Hepatocyte (in vitro differentiated cells): ENCODE measurements around the gene EXOC4. TPM values are rescaled to one million over a fixed set of nuclear protein-coding genes. Genes with fewer than 3 reads are reported as not detected.

Experiments
- DNase-seq: peaks from one replicate; pipeline ENCODE4 v3.0.0-alpha.2; 2016; ENCODE audit warnings: low spot score
- H2AFZ ChIP-seq: fragments of 200-600 bp; sonication (generic); 2 replicates; pipeline ENCODE4 v1.6.0; 2016; ENCODE audit warnings: antibody characterized with exemption, mild to moderate bottlenecking
- H3K27ac ChIP-seq: fragments of 200-600 bp; sonication (generic); 2 replicates; pipeline ENCODE4 v1.5.1; 2016; ENCODE audit warnings: mild to moderate bottlenecking
- H3K27me3 ChIP-seq: fragments of 200-600 bp; sonication (generic); 2 replicates; pipeline ENCODE4 v1.6.1; 2016
- H3K36me3 ChIP-seq: fragments of 200-600 bp; sonication (generic); replicated peaks from 2 replicates; pipeline ENCODE4 v1.5.1; 2016; ENCODE audit warnings: low read depth; ENCODE audit not compliant: insufficient read depth
- H3K4me1 ChIP-seq: fragments of 200-600 bp; sonication (generic); 2 replicates; pipeline ENCODE4 v1.5.1; 2016; ENCODE audit warnings: mild to moderate bottlenecking, moderate library complexity; ENCODE audit not compliant: insufficient read depth
- H3K4me2 ChIP-seq: fragments of 200-600 bp; sonication (generic); 2 replicates; pipeline ENCODE4 v1.6.0; 2016
- H3K4me3 ChIP-seq: fragments of 200-600 bp; sonication (generic); 2 replicates; pipeline ENCODE4 v1.5.1; 2016; ENCODE audit warnings: mild to moderate bottlenecking
- H3K79me2 ChIP-seq: fragments of 200-600 bp; sonication (generic); 2 replicates; pipeline ENCODE4 v1.6.0; 2017; ENCODE audit warnings: mild to moderate bottlenecking
- H3K9me2 ChIP-seq: fragments of 200-600 bp; sonication (generic); replicated peaks from 2 replicates; pipeline ENCODE4 v1.6.0; 2017; ENCODE audit warnings: mild to moderate bottlenecking; ENCODE audit not compliant: insufficient read depth
- H3K9me3 ChIP-seq: fragments of 200-600 bp; sonication (generic); 2 replicates; pipeline ENCODE4 v1.5.1; 2016; ENCODE audit warnings: low read depth, mild to moderate bottlenecking
- H4K20me1 ChIP-seq: fragments of 200-600 bp; sonication (generic); 2 replicates; pipeline ENCODE4 v1.6.0; 2016; ENCODE audit warnings: mild to moderate bottlenecking; ENCODE audit not compliant: insufficient read depth, poor library complexity, severe bottlenecking
- CTCF ChIP-seq: fragments of 200-600 bp; sonication (generic); IDR thresholded peaks from 2 replicates; pipeline ENCODE4 v1.5.1; 2016; ENCODE audit warnings: antibody characterized with exemption, mild to moderate bottlenecking; ENCODE audit not compliant: poor library complexity
- EZH2 ChIP-seq: fragments of 200-600 bp; sonication (generic); IDR thresholded peaks from 2 replicates; pipeline ENCODE4 v1.6.1; 2016; ENCODE audit warnings: antibody characterized with exemption, mild to moderate bottlenecking, borderline replicate concordance
- EZH2phosphoT487 ChIP-seq: fragments of 200-600 bp; sonication (generic); IDR thresholded peaks from one replicate; pipeline ENCODE4 v1.6.1; 2018; ENCODE audit warnings: antibody characterized with exemption, mild to moderate bottlenecking, low read depth, moderate library complexity; ENCODE audit not compliant: unreplicated experiment, severe bottlenecking
- WGBS: methylation state at CpG from one replicate; pipeline ENCODE4 v1.1.6; 2016; ENCODE audit warnings: low lambda C conversion rate; ENCODE audit errors: missing lambda C conversion rate; 5-methylcytosine and 5-hydroxymethylcytosine counted together
- polyA plus RNA-seq: library from polyadenylated mRNA; unstranded; fragments of >200 nt; fragmentation: Nextera tagmentation; extraction: Ambion mirVana; gene quantifications from 2 replicates; pipeline ENCODE4 v1.2.1, GENCODE V29; 2016
- total RNA-seq: library from RNA; depleted of rRNA; stranded (reverse); fragments of >200 nt; gene quantifications from 2 replicates; pipeline ENCODE4 v1.2.3, GENCODE V29; 2014

The EXOC4 gene
- total and polyA plus RNA-seq, 2 experiments from 2014 or later = 34.8 to 56.1 TPM

- 93% methylated on average over 3 of the region's 3 CpGs for WGBS
Observed at GRCh38 chr7:133583545-133584171, 330.8 kb downstream of the EXOC4 start.

GRCh38 chr7:133584956-133585668 is 332.2 kb downstream of the EXOC4 start:
- 87% methylated on average over 6 of the region's 6 CpGs for WGBS
- H3K4me2 ChIP-seq = no peak overlapping the region
- H3K36me3 ChIP-seq = no peaks in the 10 kb centered on the region
- H3K27me3 ChIP-seq = no peaks in the 10 kb centered on the region
- DNase-seq = no peak
- H3K4me3 ChIP-seq = no peak overlapping the region
- TF ChIP-seq EZH2 = no peak
- TF ChIP-seq CTCF = no peak
- no peak for TF ChIP-seq EZH2phosphoT487
- H2AFZ ChIP-seq = no peak overlapping the region
- no peaks in the 10 kb centered on the region for H3K79me2 ChIP-seq
- H3K9me2 ChIP-seq = no peaks in the 10 kb centered on the region
- H3K9me3 ChIP-seq = no peaks in the 10 kb centered on the region
- H3K4me1 ChIP-seq = no peaks in the 10 kb centered on the region
- no peak overlapping the region for H3K27ac ChIP-seq
- H4K20me1 ChIP-seq = no peaks in the 10 kb centered on the region

More at GRCh38 chr7:133583545-133584171, 330.8 kb downstream of the EXOC4 start:
- TF ChIP-seq CTCF = no peak
- TF ChIP-seq EZH2phosphoT487 = no peak
- TF ChIP-seq EZH2 = no peak
- H2AFZ ChIP-seq = no peak overlapping the region
- H3K4me2 ChIP-seq = no peak overlapping the region
- no peak for DNase-seq
- H3K79me2 ChIP-seq = no peaks in the 10 kb centered on the region
- H3K4me1 ChIP-seq = no peaks in the 10 kb centered on the region
- H3K9me3 ChIP-seq = no peaks in the 10 kb centered on the region
- no peak overlapping the region for H3K4me3 ChIP-seq
- H3K36me3 ChIP-seq = no peaks in the 10 kb centered on the region
- no peak overlapping the region for H3K27ac ChIP-seq
- H3K27me3 ChIP-seq = no peaks in the 10 kb centered on the region
- H4K20me1 ChIP-seq = no peaks in the 10 kb centered on the region
- H3K9me2 ChIP-seq = no peaks in the 10 kb centered on the region

- no peak for TF ChIP-seq EZH2
- Histone ChIP-seq H3K36me3 (no peaks in the 10 kb centered on the region), H3K27ac (no peak overlapping the region), H4K20me1 (no peaks in the 10 kb centered on the region), H3K4me3 (no peak overlapping the region), H3K27me3 (no peaks in the 10 kb centered on the region), H3K9me2 (no peaks in the 10 kb centered on the region), H3K4me1 (no peaks in the 10 kb centered on the region), H3K4me2 (no peak overlapping the region), H3K9me3 (no peaks in the 10 kb centered on the region), H3K79me2 (no peaks in the 10 kb centered on the region), H2AFZ (no peak overlapping the region)
- WGBS = 96% methylated on average over 3 of the region's 3 CpGs
- DNase-seq = no peak
Observed at GRCh38 chr7:133586253-133586652, 333.4 kb downstream of the EXOC4 start.

GRCh38 chr7:133587903-133588302 is 335.0 kb downstream of the EXOC4 start:
- Histone ChIP-seq H3K79me2 (no peaks in the 10 kb centered on the region), H4K20me1 (no peaks in the 10 kb centered on the region), H3K27me3 (no peaks in the 10 kb centered on the region), H3K4me2 (no peak overlapping the region), H3K27ac (no peak overlapping the region), H2AFZ (no peak overlapping the region), H3K9me2 (no peaks in the 10 kb centered on the region), H3K4me3 (no peak overlapping the region), H3K4me1 (no peaks in the 10 kb centered on the region), H3K36me3 (no peaks in the 10 kb centered on the region), H3K9me3 (no peaks in the 10 kb centered on the region)
- DNase-seq = no peak
- TF ChIP-seq EZH2 (no peak), CTCF (no peak), EZH2phosphoT487 (no peak)
